ENCODE results near the gene KIF6. TPM values are rescaled to one million over a fixed set of nuclear protein-coding genes. Genes with fewer than 3 reads are reported as not detected.

KIF6 gene
- total and polyA plus RNA-seq, 2 of the 8 experiments (the other 6 are each of a cell fraction or from before 2014, with no cell fraction given): 0.53 to 0.65 TPM

DNA sequence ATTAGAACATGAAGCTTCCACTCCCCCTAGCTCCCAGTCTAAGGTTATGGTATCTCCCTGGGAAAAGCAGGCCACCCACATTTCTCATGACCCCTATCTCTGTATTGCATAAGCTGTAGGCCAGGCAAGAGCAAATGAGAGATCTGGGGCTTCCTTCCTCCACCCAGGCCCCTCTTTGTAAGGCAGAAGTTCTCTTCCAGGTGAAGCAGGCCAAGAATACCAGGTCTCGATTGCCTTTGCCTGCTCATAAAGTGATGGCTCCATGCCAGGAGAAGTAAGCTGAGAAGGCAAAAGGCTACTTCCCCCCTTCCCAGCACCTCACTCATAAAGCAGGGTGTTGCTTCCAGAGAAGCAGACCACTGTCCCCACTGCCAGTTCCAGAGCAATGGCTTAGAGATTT lies 258.6 kb downstream of the KIF6 start:
- Histone ChIP-seq H3K27ac (ENCODE audit: low read depth, low read length) (no peak overlapping the region), H3K27me3 (replicated peaks in 1 of 4; ENCODE audit: control insufficient read depth in 3 of 4, extremely low read depth in 1 of 4, insufficient read depth in 3 of 4, low read length in 3 of 4) (peaks cover 0 to 1% (median 0%) of the 10 kb centered on the region in 4 experiments; a peak in 1 of 7 replicates), H3K4me3 (ENCODE audit: extremely low read depth in 1 of 4, insufficient read depth in 2 of 4, low read depth in 3 of 4, low read length in 4 of 4) (no peak overlapping the region), H3K79me2 (ENCODE audit: control insufficient read depth in 1 of 2, insufficient read depth in 2 of 2, low read length in 2 of 2) (no peaks in the 10 kb centered on the region), H2AFZ (ENCODE audit: low read length) (no peak overlapping the region), H4K8ac (ENCODE audit: extremely low read depth, insufficient read depth, low read length) (no peak overlapping the region), H3K9me3 (ENCODE audit: insufficient read depth in 2 of 2, low read depth in 1 of 2, low read length in 1 of 2) (no peaks in the 10 kb centered on the region), H3K23me2 (ENCODE audit: low read depth, low read length) (no peaks in the 10 kb centered on the region; the same call in 1 of the 2 replicates), H3K9ac (replicated peaks in 1 of 4; ENCODE audit: extremely low read depth in 1 of 4, low read depth in 3 of 4, low read length in 3 of 4) (no peak overlapping the region), H2AK5ac (ENCODE audit: low read depth, low read length) (no peak overlapping the region), H3K14ac (ENCODE audit: insufficient read length) (no peak overlapping the region), H2BK12ac (ENCODE audit: low read depth, low read length) (no peak overlapping the region), H3K56ac (replicated peaks; ENCODE audit: insufficient read length, low read depth, low read length) (no peak overlapping the region), H3K4ac (replicated peaks; ENCODE audit: insufficient read length, low read depth, low read length) (no peak overlapping the region), H3K4me1 (replicated peaks in 1 of 4; ENCODE audit: control insufficient read depth in 3 of 4, insufficient read depth in 4 of 4, low read length in 3 of 4) (no peaks in the 10 kb centered on the region), H4K91ac (replicated peaks; ENCODE audit: insufficient read length, low read length) (no peak overlapping the region), H4K20me1 (replicated peaks in 1 of 2; ENCODE audit: control insufficient read depth in 1 of 2, insufficient read depth in 2 of 2, low read length in 2 of 2) (no peaks in the 10 kb centered on the region), H3K4me2 (ENCODE audit: insufficient read depth in 1 of 2, low read depth in 2 of 2, low read length in 2 of 2) (no peak overlapping the region), H3K23ac (ENCODE audit: insufficient read length) (no peak overlapping the region), H3K79me1 (ENCODE audit: low read depth, low read length) (no peaks in the 10 kb centered on the region), H2BK20ac (ENCODE audit: low read length) (no peak overlapping the region), H4K5ac (ENCODE audit: insufficient read length, low read depth, low read length) (no peak overlapping the region), H2BK15ac (ENCODE audit: low read length) (no peak overlapping the region), H2BK120ac (replicated peaks; ENCODE audit: low read depth, low read length) (no peak overlapping the region), H3K18ac (ENCODE audit: extremely low read depth, low read length) (no peak overlapping the region), H2BK5ac (ENCODE audit: low read depth, low read length) (no peak overlapping the region), H3K36me3 (ENCODE audit: control insufficient read depth in 2 of 4, insufficient read depth in 4 of 4, low read length in 3 of 4) (no peaks in the 10 kb centered on the region)
- ChIA-PET CTCF (ENCODE audit: partially characterized antibody) (interaction anchor here (0.7 to 1.2 kb wide), 3 partner anchors 10 to 51 kb away, joined by 3 read pairs; no protein-coding TSS in a partner anchor), POLR2A (ENCODE audit: partially characterized antibody) (interaction anchor here (0.6 kb wide), 1 partner anchor 27 kb away, joined by 3 read pairs; no protein-coding TSS in a partner anchor)
- 79% methylated on average over 1 of the region's 1 CpG; no CpG with 5 or more reads in 1 of the 2 experiments for WGBS, 2 experiments (ENCODE audit: extremely low coverage in 1 of 2, insufficient coverage in 1 of 2, insufficient read length in 1 of 2, insufficient replicate concordance in 2 of 2, low coverage in 1 of 2, low lambda C conversion rate in 2 of 2, missing lambda C conversion rate in 1 of 2)
- FAIRE-seq (no peak), DNase-seq (ENCODE audit: low read depth in 1 of 2, low spot score in 2 of 2) (no peak)
- TF ChIP-seq TAF7 (optimal IDR thresholded peaks at IDR 0.05; ENCODE audit: borderline replicate concordance, low read depth, low read length) (no peak), BACH1 (IDR thresholded peaks at IDR 0.05; ENCODE audit: low read length) (no peak), POU5F1 (IDR thresholded peaks at IDR 0.05; ENCODE audit: low read depth, low read length) (no peak), SP4 (IDR thresholded peaks at IDR 0.05; ENCODE audit: low read length) (no peak), FOSL1 (IDR thresholded peaks at IDR 0.05; ENCODE audit: insufficient read depth, low read depth, low read length) (no peak), SUZ12 (IDR thresholded peaks at IDR 0.05; ENCODE audit: low read length) (no peak), SAP30 (IDR thresholded peaks at IDR 0.05; ENCODE audit: insufficient read depth, insufficient replicate concordance, low read length) (no peak), TCF12 (IDR thresholded peaks at IDR 0.05; ENCODE audit: low read depth, low read length) (no peak)
- TF ChIP-seq, protein P1, sequence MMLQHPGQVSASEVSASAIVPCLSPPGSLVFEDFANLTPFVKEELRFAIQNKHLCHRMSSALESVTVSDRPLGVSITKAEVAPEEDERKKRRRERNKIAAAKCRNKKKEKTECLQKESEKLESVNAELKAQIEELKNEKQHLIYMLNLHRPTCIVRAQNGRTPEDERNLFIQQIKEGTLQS (IDR thresholded peaks at IDR 0.05; ENCODE audit: insufficient read depth, low read depth, low read length): no peak

Measured in H1 (cell line).